NT2/D1 (cell line): ENCODE measurements around the gene CDCA4.

ENCODE experiments used
- SUZ12 ChIP-seq: IDR thresholded peaks from 2 replicates; pipeline ENCODE4 v1.6.1; 2011; ENCODE audit not compliant: insufficient read length, insufficient read depth; ENCODE audit errors: extremely low read depth
- YY1 ChIP-seq: IDR thresholded peaks from 2 replicates; pipeline ENCODE4 v1.6.1; 2011; ENCODE audit not compliant: insufficient read length, insufficient read depth
- ZNF274 ChIP-seq: IDR thresholded peaks from 2 replicates; pipeline ENCODE4 v1.6.1; 2011; ENCODE audit warnings: mild to moderate bottlenecking, low read depth, low read length

DNA sequence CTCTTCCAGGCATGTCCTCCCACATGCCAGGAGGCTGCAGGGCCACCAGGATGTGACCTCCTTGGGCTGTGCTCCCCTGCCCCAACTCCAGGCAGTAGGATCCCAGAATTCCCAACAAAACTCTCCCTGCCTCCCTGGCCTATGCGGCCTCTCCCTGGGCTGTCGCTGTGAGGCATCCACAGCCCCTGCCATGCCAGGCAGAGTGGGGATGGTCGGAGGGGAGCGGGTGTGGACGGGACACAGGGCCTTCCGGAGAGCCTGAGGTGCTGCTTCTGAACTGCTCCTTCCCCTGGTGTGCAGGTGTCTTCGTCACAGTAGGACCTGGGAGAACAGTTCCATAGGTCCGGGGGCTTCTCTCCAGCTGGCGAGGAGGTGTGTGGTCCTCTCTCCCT lies 26.0 kb upstream of the CDCA4 start:
- TF ChIP-seq SUZ12 (no peak), YY1 (no peak), ZNF274 (no peak)
